H1 (cell line): ENCODE results near the gene NRP2. TPM values are rescaled to one million over a fixed set of nuclear protein-coding genes. Genes with fewer than 3 reads are reported as not detected.
A peak's percentile ranks its signal among the peaks of the same experiment; 100 is the strongest.

Experiments used
- CTCF ChIA-PET: fragments of 300-600 bp; sonication (Branson Sonifier 250); formaldehyde crosslinking; loops from one replicate; lab custom pipeline; 2021; ENCODE audit not compliant: partially characterized antibody; lab: Charles Lee
- POLR2A ChIA-PET: fragments of 300-600 bp; sonication (Branson Sonifier 250); formaldehyde crosslinking; loops from one replicate; lab custom pipeline; 2021; ENCODE audit warnings: inconsistent platforms; ENCODE audit not compliant: partially characterized antibody; lab: Charles Lee
- DNase-seq, 2 experiments: peaks; one replicate each; pipeline versions ENCODE4 v3.0.0 to v3.0.0-alpha.2; 2010 to 2022; ENCODE audit warnings: low spot score in 2 of 2, low read depth in 1 of 2, mixed read lengths in 1 of 2
- FAIRE-seq: peaks from 2 replicates; lab custom pipeline; 2011; peaks lifted over from hg19 to GRCh38; lab: Jason Lieb, UNC
- H2AFZ ChIP-seq: 2 replicates; pipeline ENCODE4 v1.8.1; 2012; ENCODE audit warnings: low read length, inconsistent platforms
- H2AK5ac ChIP-seq: 2 replicates; pipeline ENCODE4 v1.6.1; 2013; ENCODE audit warnings: low read depth, low read length
- H2BK120ac ChIP-seq: replicated peaks from 2 replicates; pipeline ENCODE3; 2013; ENCODE audit warnings: low read depth, low read length, inconsistent platforms
- H2BK12ac ChIP-seq: 2 replicates; pipeline ENCODE4 v1.6.1; 2013; ENCODE audit warnings: low read depth, low read length
- H2BK15ac ChIP-seq: 2 replicates; pipeline ENCODE4 v1.6.1; 2013; ENCODE audit warnings: low read length
- H2BK20ac ChIP-seq: 2 replicates; pipeline ENCODE4 v1.6.1; 2013; ENCODE audit warnings: low read length
- H2BK5ac ChIP-seq: 2 replicates; pipeline ENCODE4 v1.6.1; 2013; ENCODE audit warnings: low read depth, low read length
- H3K14ac ChIP-seq: 2 replicates; pipeline ENCODE4 v1.6.1; 2013; ENCODE audit warnings: inconsistent platforms; ENCODE audit not compliant: insufficient read length
- H3K18ac ChIP-seq: 2 replicates; pipeline ENCODE4 v1.6.1; 2013; ENCODE audit warnings: low read length; ENCODE audit errors: extremely low read depth
- H3K23ac ChIP-seq: 2 replicates; pipeline ENCODE4 v1.6.1; 2013; ENCODE audit warnings: inconsistent platforms; ENCODE audit not compliant: insufficient read length
- H3K23me2 ChIP-seq: 2 replicates; pipeline ENCODE4 v1.6.1; 2013; ENCODE audit warnings: low read depth, low read length
- H3K27ac ChIP-seq: 2 replicates; pipeline ENCODE4 v1.6.1; 2011; ENCODE audit warnings: low read depth, low read length, inconsistent platforms
- H3K27me3 ChIP-seq, 4 experiments: replicated peaks in 1 of 4; 1 replicate in 1 of 4; 2 replicates in 3 of 4; pipeline versions ENCODE4 v1.6.1 to v1.8.1; 2011 to 2013; ENCODE audit warnings: low read length in 3 of 4, mild to moderate bottlenecking in 3 of 4, inconsistent platforms in 2 of 4, mixed read lengths in 2 of 4, moderate library complexity in 1 of 4; ENCODE audit not compliant: control insufficient read depth in 3 of 4, insufficient read depth in 3 of 4; ENCODE audit errors: extremely low read depth in 1 of 4
- H3K36me3 ChIP-seq, 4 experiments: 2 replicates each; pipeline versions ENCODE4 v1.6.1 to v1.8.1; 2011 to 2013; ENCODE audit warnings: mild to moderate bottlenecking in 4 of 4, low read length in 3 of 4, moderate library complexity in 2 of 4, control low read depth in 1 of 4, inconsistent platforms in 1 of 4; ENCODE audit not compliant: insufficient read depth in 4 of 4, control insufficient read depth in 2 of 4
- H3K4ac ChIP-seq: replicated peaks from 2 replicates; pipeline ENCODE3; 2013; ENCODE audit warnings: low read length, low read depth, mixed read lengths, inconsistent platforms; ENCODE audit not compliant: insufficient read length
- H3K4me1 ChIP-seq, 4 experiments: replicated peaks in 1 of 4; 1 replicate in 1 of 4; 2 replicates in 3 of 4; pipeline versions ENCODE4 v1.6.1 to v1.8.1; 2011 to 2013; ENCODE audit warnings: low read length in 3 of 4, inconsistent platforms in 2 of 4, mixed read lengths in 1 of 4; ENCODE audit not compliant: insufficient read depth in 4 of 4, control insufficient read depth in 3 of 4
- H3K4me2 ChIP-seq, 2 experiments: 2 replicates each; pipeline versions ENCODE4 v1.6.1 to v1.8.1; 2011 to 2013; ENCODE audit warnings: low read depth in 2 of 2, low read length in 2 of 2, control low read depth in 1 of 2, inconsistent platforms in 1 of 2, mild to moderate bottlenecking in 1 of 2; ENCODE audit not compliant: insufficient read depth in 1 of 2
- H3K4me3 ChIP-seq, 4 experiments: fragments of 200-600, 300-600 bp in 1 of 4; sonication (generic), shearing (Covaris generic), sonication (Bioruptor Twin) in 1 of 4; 2 replicates each; pipeline versions ENCODE4 v1.5.1 to v1.8.1; 2011 to 2016; ENCODE audit warnings: low read length in 4 of 4, low read depth in 3 of 4, control low read depth in 2 of 4, inconsistent platforms in 2 of 4, mild to moderate bottlenecking in 2 of 4, mixed read lengths in 1 of 4, moderate library complexity in 1 of 4; ENCODE audit not compliant: insufficient read depth in 2 of 4; ENCODE audit errors: extremely low read depth in 1 of 4
- H3K56ac ChIP-seq: replicated peaks from 2 replicates; pipeline ENCODE3; 2013; ENCODE audit warnings: low read depth, mild to moderate bottlenecking, mixed read lengths, low read length, inconsistent platforms; ENCODE audit not compliant: insufficient read length
- H3K79me1 ChIP-seq: 2 replicates; pipeline ENCODE4 v1.6.1; 2013; ENCODE audit warnings: low read depth, low read length, control low read depth
- H3K79me2 ChIP-seq, 2 experiments: 2 replicates each; pipeline versions ENCODE4 v1.6.1 to v1.8.1; 2012 to 2013; ENCODE audit warnings: low read length in 2 of 2, mild to moderate bottlenecking in 2 of 2, inconsistent platforms in 1 of 2; ENCODE audit not compliant: insufficient read depth in 2 of 2, control insufficient read depth in 1 of 2
- H3K9ac ChIP-seq, 4 experiments: replicated peaks in 1 of 4; 1 replicate in 1 of 4; 2 replicates in 3 of 4; pipeline versions ENCODE4 v1.6.1 to v1.8.1; 2011 to 2013; ENCODE audit warnings: low read depth in 3 of 4, low read length in 3 of 4, control low read depth in 2 of 4, mild to moderate bottlenecking in 2 of 4, moderate library complexity in 2 of 4, inconsistent platforms in 1 of 4; ENCODE audit errors: extremely low read depth in 1 of 4
- H3K9me3 ChIP-seq, 2 experiments: 2 replicates each; pipeline versions ENCODE4 v1.6.1 to v1.8.1; 2012 to 2013; ENCODE audit warnings: mild to moderate bottlenecking in 2 of 2, moderate library complexity in 2 of 2, control low read depth in 1 of 2, inconsistent platforms in 1 of 2, low read depth in 1 of 2, low read length in 1 of 2, mixed read lengths in 1 of 2; ENCODE audit not compliant: insufficient read depth in 2 of 2
- H4K20me1 ChIP-seq, 2 experiments: replicated peaks in 1 of 2; 2 replicates each; pipeline versions ENCODE3 to v1.8.1; 2011 to 2013; ENCODE audit warnings: inconsistent platforms in 2 of 2, low read length in 2 of 2, mild to moderate bottlenecking in 1 of 2; ENCODE audit not compliant: insufficient read depth in 2 of 2, control insufficient read depth in 1 of 2
- H4K5ac ChIP-seq: 2 replicates; pipeline ENCODE4 v1.6.1; 2013; ENCODE audit warnings: low read length, low read depth, mixed read lengths, inconsistent platforms; ENCODE audit not compliant: insufficient read length
- H4K8ac ChIP-seq: 2 replicates; pipeline ENCODE4 v1.8.0; 2013; ENCODE audit warnings: mild to moderate bottlenecking, moderate library complexity, low read length, inconsistent platforms; ENCODE audit not compliant: insufficient read depth; ENCODE audit errors: extremely low read depth
- H4K91ac ChIP-seq: replicated peaks from 2 replicates; pipeline ENCODE3; 2013; ENCODE audit warnings: low read length, mixed read lengths, inconsistent platforms; ENCODE audit not compliant: insufficient read length
- RFX5 ChIP-seq: IDR thresholded peaks from 2 replicates; pipeline ENCODE4 v1.6.1; 2011; ENCODE audit warnings: low read depth, low read length, improper control_type of control experiment, borderline replicate concordance
- TCF12 ChIP-seq: IDR thresholded peaks from 2 replicates; pipeline ENCODE4 v1.6.1; 2011; ENCODE audit warnings: low read depth, mild to moderate bottlenecking, low read length
- WGBS, 2 experiments: shearing (Covaris generic) in 1 of 2; methylation state at CpG; one replicate each; pipeline versions ENCODE4 v1.1.6 to v1.1.7; 2013 to 2015; ENCODE audit warnings: low lambda C conversion rate in 2 of 2, mixed read lengths in 2 of 2, inconsistent platforms in 1 of 2, low coverage in 1 of 2, missing lambda C conversion rate in 1 of 2; ENCODE audit not compliant: insufficient replicate concordance in 2 of 2, insufficient coverage in 1 of 2, insufficient read length in 1 of 2; ENCODE audit errors: extremely low coverage in 1 of 2, missing lambda C conversion rate in 1 of 2; 5-methylcytosine and 5-hydroxymethylcytosine counted together
- polyA plus RNA-seq, 7 experiments: library from polyadenylated mRNA; depleted of rRNA in 3 of 7; stranded (reverse) in 5 of 7; unstranded in 2 of 7; fragments of >200 nt in 5 of 7; fragments of 200-250 nt in 2 of 7; gene quantifications; 1 replicate in 5 of 7; 2 replicates in 1 of 7; 4 replicates in 1 of 7; pipeline versions ENCODE4 v1.2.1 to v1.2.3, GENCODE V29; 2011 to 2013; ENCODE audit warnings: missing spikeins in 2 of 7, mixed read lengths in 2 of 7
- total RNA-seq: library from RNA; stranded (reverse); fragmentation: NEBNext Ultra II Directional; extraction: Animal tissue kit (Norgen Biotek cat#: 25700); gene quantifications from 2 replicates; pipeline ENCODE4 v1.2.1, GENCODE V29; 2021

NRP2 gene
- total and polyA plus RNA-seq, 2 of the 8 experiments (the other 6 are each of a cell fraction or from before 2014, with no cell fraction given), result 32.0 to 37.8 TPM

DNA sequence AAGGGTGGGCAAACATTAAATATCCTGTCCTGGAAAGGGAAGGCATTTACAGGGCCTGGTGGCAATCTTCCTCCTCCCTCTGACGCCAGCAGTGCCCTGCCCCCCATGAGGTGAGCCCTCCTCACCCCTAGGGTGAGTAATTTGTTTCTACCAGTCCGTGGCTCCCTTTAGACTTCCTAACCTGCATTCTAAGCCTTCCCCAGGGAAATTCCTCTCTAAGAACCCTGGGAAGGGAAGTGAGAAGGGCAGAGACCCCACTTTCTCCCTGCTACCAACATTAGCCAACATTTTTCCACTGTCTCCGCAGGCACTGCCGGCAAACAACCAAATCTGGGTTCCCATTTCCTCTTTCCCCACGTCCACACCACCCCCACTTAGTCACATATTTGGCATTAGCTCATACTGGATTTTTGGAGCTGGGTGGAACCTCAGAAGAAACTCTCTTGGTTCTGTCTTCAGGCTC is 69.3 kb downstream of the NRP2 start:
- H3K4me3 ChIP-seq, result no peak overlapping the region
- no peaks in the 10 kb centered on the region for H3K79me2 ChIP-seq
- DNase-seq, result no peak
- H3K4me1 ChIP-seq, result peaks cover 6 to 17% (median 9%) of the 10 kb centered on the region in 4 experiments; a peak in 6 of 7 replicates
- peak overlapping the region; percentile 19 for H3K4ac ChIP-seq
- POLR2A ChIA-PET, result interaction anchor here (0.7 to 1.2 kb wide), 2 partner anchors 16 to 161 kb away, joined by 3 read pairs; no protein-coding TSS in a partner anchor
- no peaks in the 10 kb centered on the region for H3K9me3 ChIP-seq
- no peak overlapping the region for H3K56ac ChIP-seq
- no peak overlapping the region for H4K91ac ChIP-seq
- H2AK5ac ChIP-seq, result no peak overlapping the region
- peak overlapping the region; percentile 77 for H2BK20ac ChIP-seq
- H4K5ac ChIP-seq, result no peak overlapping the region
- H3K23ac ChIP-seq, result no peak overlapping the region
- H3K36me3 ChIP-seq, result peaks cover 0 to 21% (median 12%) of the 10 kb centered on the region in 4 experiments; a peak in 5 of 8 replicates
- no peak overlapping the region for H2BK120ac ChIP-seq
- H2BK15ac ChIP-seq, result peak overlapping the region; percentile 40; the same call in 1 of the 2 replicates
- H3K27ac ChIP-seq, result no peak overlapping the region
- no peak overlapping the region for H2AFZ ChIP-seq
- H2BK5ac ChIP-seq, result peak overlapping the region; percentile 37; the same call in 1 of the 2 replicates
- no peak overlapping the region for H3K9ac ChIP-seq
- H4K8ac ChIP-seq, result no peak overlapping the region
- CTCF ChIA-PET, result interaction anchor here (1.6 kb wide), 1 partner anchor 31 kb away, joined by 4 read pairs; no protein-coding TSS in a partner anchor
- 82% methylated on average over 5 of the region's 5 CpGs; no CpG with 5 or more reads in 1 of the 2 experiments for whole genome bisulfite sequencing, 2 experiments
- H2BK12ac ChIP-seq, result no peak overlapping the region; the same call in 1 of the 2 replicates
- H3K27me3 ChIP-seq, result no peaks in the 10 kb centered on the region
- H3K4me2 ChIP-seq, result no peak overlapping the region
- no peak for FAIRE-seq
- no peaks in the 10 kb centered on the region for H3K79me1 ChIP-seq
- H3K23me2 ChIP-seq, result no peaks in the 10 kb centered on the region
- H3K18ac ChIP-seq, result no peak overlapping the region
- H4K20me1 ChIP-seq, result no peaks in the 10 kb centered on the region
- H3K14ac ChIP-seq, result no peak overlapping the region
- no peak for TF ChIP-seq RFX5
- TF ChIP-seq TCF12, result no peak
